Hematopoietic multipotent progenitor cell (in vitro differentiated cells): ENCODE data around the gene PRSS38. TPM values are rescaled to one million over a fixed set of nuclear protein-coding genes. Genes with fewer than 3 reads are reported as not detected.
"Not testable (repeated sequence)": the region's sequence is repeated elsewhere in the genome, so short reads cannot be mapped to it uniquely, and the experiment has no call there.

ENCODE experiments used
- DNase-seq, 3 donors: peaks; one replicate each; pipeline ENCODE4 v3.0.0-alpha.2; 2011 to 2015; ENCODE audit warnings: low read depth in 2 of 3, low spot score in 2 of 3
- total RNA-seq: library from RNA; depleted of rRNA; stranded (reverse); fragments of >200 nt; gene quantifications from one replicate; pipeline ENCODE4 v1.2.3, GENCODE V29; 2012

The PRSS38 gene
- total RNA-seq, 1 donor = not detected

GRCh38 chr1:227838181-227838580 is 22.7 kb downstream of the PRSS38 start:
- no peak for DNase-seq

DNA sequence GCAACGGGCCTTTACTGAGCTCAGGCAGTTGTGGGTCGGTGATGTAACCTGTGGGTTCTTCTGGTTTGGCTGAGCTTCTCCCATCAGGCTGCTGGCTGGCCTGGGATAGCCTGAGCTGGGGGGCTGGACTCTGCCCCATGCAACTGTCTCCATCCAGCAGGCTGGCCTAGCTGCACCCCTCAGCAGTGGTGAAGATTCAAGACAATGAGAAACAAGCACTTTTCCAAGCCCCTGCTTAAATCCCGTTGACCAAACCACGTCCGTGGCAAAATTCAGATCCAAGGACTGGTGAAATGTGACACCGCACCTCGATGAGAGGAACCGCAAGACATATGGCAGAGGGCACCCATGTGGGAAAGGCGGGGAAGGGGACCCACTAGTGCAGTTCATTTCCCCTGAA is 25.6 kb downstream of the PRSS38 start:
- no peak for DNase-seq

- peak in 1 of 3 donors; percentile 2 for DNase-seq
Measured at GRCh38 chr1:227844320-227845146, 29.1 kb downstream of the PRSS38 start.

- DNase-seq = no peak
Measured at GRCh38 chr1:227845147-227845458, 29.6 kb downstream of the PRSS38 start.

DNA sequence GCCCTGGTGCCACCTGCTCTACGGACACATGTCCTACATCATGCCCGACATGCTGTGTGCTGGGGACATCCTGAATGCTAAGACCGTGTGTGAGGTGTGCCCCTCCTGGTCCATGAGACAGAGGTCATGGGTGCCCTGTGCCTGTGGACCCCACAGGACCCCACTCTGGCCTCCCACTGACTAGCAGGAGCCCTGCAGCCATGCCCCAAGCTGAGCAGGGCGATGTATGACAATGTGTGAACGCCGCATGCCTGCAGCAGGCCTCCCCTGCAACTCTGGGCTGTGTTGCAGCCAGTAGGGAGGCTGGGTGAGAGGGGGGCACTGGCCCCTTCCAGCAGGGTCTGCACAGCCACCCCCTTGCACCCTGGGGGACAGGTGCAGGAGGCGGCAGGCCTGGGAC is 30.0 kb downstream of the PRSS38 start:
- DNase-seq = no peak

- DNase-seq = no peak
Measured at GRCh38 chr1:227846265-227846858, 30.9 kb downstream of the PRSS38 start.

GRCh38 chr1:227847046-227847445 is 31.6 kb downstream of the PRSS38 start:
- DNase-seq = not testable (repeated sequence)

DNA sequence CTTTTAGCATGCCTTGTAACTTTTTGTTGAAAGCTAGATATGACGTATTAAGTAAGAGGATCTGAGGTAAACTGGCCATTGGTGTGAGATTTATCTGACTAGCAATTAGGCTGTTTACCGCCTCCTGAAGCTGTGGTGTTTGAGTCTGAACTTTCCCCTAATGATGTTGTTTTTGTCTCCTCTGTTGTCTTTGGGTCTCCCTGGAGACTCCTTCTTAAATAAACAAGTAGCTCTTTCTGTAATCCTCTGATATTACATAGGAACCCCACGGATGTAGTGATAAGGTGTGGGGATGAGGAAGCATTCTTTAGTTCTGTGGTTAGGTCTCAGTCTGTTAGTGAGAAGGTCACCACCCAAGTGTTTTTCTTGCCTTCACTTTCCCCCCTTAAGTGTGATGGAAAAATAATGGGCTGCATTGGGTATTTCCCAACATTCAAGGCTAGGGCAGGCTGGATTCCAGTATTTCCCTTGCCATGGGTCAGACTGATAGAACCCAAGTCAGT is 33.0 kb downstream of the PRSS38 start:
- no peak for DNase-seq

DNA sequence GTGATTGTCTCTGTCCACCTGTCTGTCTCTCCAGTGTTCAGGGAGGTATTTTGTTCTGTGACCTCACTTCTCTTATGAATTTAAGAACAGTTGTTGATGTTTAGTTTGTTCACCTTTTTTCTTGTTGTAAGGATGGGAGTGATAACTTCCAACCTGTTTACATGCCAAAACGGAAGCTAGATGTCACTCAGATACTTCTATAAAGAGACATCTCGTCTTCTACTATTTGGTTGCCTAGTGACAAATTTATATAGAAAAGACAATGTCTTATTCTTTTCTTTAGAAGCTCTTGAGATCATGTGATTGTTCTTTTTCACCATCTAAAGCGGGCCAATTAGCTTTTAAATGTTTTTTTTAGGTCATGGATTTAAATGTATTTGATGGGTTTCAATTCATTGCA is 33.8 kb downstream of the PRSS38 start:
- no peak for DNase-seq

- DNase-seq = no peak
Measured at GRCh38 chr1:227854189-227854588, 38.7 kb downstream of the PRSS38 start.

- no peak for DNase-seq
Measured at GRCh38 chr1:227855687-227856086, 40.2 kb downstream of the PRSS38 start.

DNA sequence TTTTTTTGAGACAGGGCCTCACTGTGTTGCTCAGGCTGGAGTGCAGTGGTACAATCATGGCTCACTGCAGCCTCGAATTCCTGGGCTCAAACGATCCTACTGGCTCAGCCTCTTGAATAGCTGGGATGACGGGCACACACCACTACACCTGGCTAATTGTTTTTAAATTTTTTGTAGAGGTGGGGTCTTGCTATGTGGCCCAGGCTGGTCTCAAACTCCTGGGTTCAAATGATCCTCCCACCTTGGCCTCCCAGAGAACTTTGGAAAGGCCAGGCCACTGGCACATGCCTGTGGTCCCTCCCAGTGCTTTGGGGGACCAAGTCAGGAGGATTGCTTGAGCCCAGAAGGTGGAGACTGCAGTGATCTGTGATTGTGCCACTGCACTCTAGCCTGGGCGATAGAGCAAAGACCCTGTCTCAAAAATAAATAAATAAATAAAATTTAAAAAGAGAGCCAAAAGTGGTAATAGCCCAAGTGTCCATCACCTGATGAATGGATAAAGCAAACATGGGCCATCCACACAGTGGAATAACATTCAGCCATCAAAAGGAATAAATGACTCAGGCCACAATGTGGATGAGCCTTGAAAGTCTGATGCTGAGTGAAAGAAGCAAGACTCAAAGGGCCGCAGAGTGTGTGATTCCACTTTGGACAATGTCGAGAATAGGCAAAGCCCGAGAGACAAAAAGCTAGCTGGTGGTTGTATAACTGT is 40.8 kb downstream of the PRSS38 start:
- DNase-seq = no peak

GRCh38 chr1:227864882-227865281 is 49.4 kb downstream of the PRSS38 start:
- DNase-seq = no peak

DNA sequence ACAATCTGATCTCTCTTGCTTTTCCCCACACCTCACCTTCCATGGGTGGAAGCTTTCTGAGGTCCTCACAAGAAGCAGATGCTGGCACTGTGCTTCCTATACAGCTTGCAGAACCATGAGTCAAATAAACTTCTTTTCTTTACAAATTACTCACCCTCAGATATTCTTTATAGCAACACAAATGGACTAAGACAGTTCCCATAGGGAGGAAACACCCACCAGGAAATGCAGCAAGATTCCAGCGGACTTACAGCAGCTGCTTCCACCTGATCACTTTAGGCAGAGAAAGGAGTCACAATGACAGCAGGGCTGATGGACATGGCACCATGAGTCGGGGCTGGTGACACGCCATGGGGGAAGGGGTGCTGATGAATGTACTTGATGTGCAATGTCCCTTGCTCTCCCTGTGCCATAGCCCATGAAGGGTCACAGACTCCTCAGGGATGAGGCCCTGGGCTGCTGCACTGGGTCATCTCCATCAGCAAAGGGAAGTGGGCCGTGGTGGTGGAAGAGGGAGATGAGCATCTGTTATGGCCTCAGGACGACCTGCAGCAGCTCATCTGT is 53.9 kb downstream of the PRSS38 start:
- no peak for DNase-seq

DNA sequence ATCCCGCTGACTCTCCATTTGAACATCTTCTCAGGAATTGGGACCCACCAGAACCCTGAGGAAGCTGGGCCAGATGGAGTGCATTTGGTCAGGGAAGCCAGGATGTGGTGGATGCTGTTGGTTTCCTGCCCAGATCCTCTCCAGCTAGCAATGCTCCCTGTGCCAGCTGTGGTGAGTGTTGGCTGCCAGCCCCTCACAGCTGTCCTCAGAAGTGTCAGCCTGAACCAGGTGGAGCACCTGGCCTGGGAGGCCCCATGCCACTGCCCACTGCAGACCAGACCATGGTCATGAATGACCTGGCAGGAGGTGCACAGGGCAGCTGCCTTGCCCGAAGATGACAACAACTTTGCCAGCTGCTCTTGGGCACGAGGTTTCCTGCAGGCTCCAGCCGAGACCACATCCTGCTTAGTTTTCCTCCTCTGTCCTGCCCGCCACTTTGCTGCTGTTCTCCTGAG is 54.4 kb downstream of the PRSS38 start:
- DNase-seq = peak in 2 of 3 donors; percentile 40 to 65

GRCh38 chr1:227870366-227870765 is 54.9 kb downstream of the PRSS38 start:
- DNase-seq = no peak

DNA sequence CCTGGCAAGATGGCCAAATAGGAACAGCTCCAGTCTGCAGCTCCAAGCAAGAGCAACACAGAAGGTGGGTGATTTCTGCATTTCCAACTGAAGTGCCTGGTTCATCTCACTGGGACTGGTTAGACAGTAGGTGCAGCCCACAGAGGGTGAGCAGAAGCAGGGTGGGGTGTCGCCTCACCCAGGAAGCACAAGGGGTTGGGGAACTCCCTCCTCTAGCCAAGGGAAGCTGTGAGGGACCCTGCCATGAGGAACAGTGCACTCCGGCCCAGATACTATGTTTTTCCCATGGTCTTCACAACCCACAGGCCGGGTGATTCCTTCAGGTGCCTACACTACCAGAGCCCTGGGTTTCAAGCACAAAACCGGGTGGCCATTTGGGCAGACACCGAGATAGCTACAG is 56.4 kb downstream of the PRSS38 start:
- not testable (repeated sequence) for DNase-seq

DNA sequence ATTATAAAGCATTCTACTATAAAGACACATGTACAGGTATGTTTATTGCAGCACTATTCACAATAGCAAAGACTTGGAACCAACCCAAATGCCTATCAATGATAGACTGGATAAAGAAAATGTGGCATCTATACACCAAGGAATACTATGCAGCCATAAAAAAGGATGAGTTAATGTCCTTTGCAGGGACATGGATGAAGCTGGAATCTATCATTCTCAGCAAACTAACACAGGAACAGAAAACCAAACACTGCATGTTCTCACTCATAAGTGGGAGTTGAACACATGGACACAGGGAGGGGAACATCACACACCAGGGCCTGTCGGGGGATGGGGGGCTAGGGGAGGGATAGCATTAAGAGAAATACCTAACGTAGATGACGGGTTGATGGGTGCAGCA is 62.3 kb downstream of the PRSS38 start:
- DNase-seq = not testable (repeated sequence)

- DNase-seq = no peak
Measured at GRCh38 chr1:227880342-227880924, 65.0 kb downstream of the PRSS38 start.

GRCh38 chr1:227883073-227883520 is 67.6 kb downstream of the PRSS38 start:
- DNase-seq = no peak
